Measurements from ENCODE around the gene FHOD3. TPM values are rescaled to one million over a fixed set of nuclear protein-coding genes. Genes with fewer than 3 reads are reported as not detected.

FHOD3 gene
- total RNA-seq, 4 donors from 2014 or later, result 15.6 to 25.9 (median 21.6) TPM

GRCh38 chr18:36295214-36295613, 2.3 kb upstream of the FHOD3 start:
- no peak overlapping the region for H3K27ac ChIP-seq
- no peaks in the 10 kb centered on the region for H3K9me3 ChIP-seq
- 71 to 80% methylated on average over 1 of the region's 1 CpG for WGBS, 2 donors
- TF ChIP-seq CTCF (IDR thresholded peaks at IDR 0.05) (no peak), POLR2A (IDR thresholded peaks at IDR 0.05) (no peak), EP300 (IDR thresholded peaks at IDR 0.05) (no peak)
- no peak overlapping the region for H3K4me3 ChIP-seq
- H3K36me3 ChIP-seq, result no peaks in the 10 kb centered on the region
- no peak for DNase-seq (ENCODE audit: low spot score in 2 of 2)
- H3K27me3 ChIP-seq, result peaks cover 0 to 13% of the 10 kb centered on the region in 2 donors
- H3K4me1 ChIP-seq, result peaks cover 0 to 24% (median 12%) of the 10 kb centered on the region in 4 donors

GRCh38 chr18:36295880-36296301, 1.6 kb upstream of the FHOD3 start:
- TF ChIP-seq CTCF (IDR thresholded peaks at IDR 0.05) (no peak), POLR2A (IDR thresholded peaks at IDR 0.05) (no peak), EP300 (IDR thresholded peaks at IDR 0.05) (no peak)
- 38 to 47% methylated on average over 21 of the region's 21 CpGs for WGBS, 2 donors
- H3K27ac ChIP-seq, result no peak overlapping the region
- H3K27me3 ChIP-seq, result peaks cover 0 to 13% of the 10 kb centered on the region in 2 donors
- H3K9me3 ChIP-seq, result no peaks in the 10 kb centered on the region
- H3K4me3 ChIP-seq, result peak overlapping the region in 1 of 4 donors; percentile 67
- no peak for DNase-seq (ENCODE audit: low spot score in 2 of 2)
- H3K4me1 ChIP-seq, result peaks cover 0 to 24% (median 12%) of the 10 kb centered on the region in 4 donors
- no peaks in the 10 kb centered on the region for H3K36me3 ChIP-seq

- H3K27ac ChIP-seq, result peak overlapping the region in 3 of 4 donors; percentile 14 to 73 (median 51)
- peaks cover 0 to 13% of the 10 kb centered on the region in 2 donors for H3K27me3 ChIP-seq
- peaks cover 0 to 24% (median 12%) of the 10 kb centered on the region in 4 donors for H3K4me1 ChIP-seq
- peak in 1 of 2 donors; percentile 47 for DNase-seq (ENCODE audit: low spot score in 2 of 2)
- TF ChIP-seq EP300 (IDR thresholded peaks at IDR 0.05) (no peak), CTCF (IDR thresholded peaks at IDR 0.05) (peak in 4 of 5 experiments; percentile 18 to 50 (median 41))
- no peaks in the 10 kb centered on the region for H3K36me3 ChIP-seq
- whole genome bisulfite sequencing, 2 donors, result 0 to 1% methylated on average over 27 to 47 of the region's 47 CpGs
- no peaks in the 10 kb centered on the region for H3K9me3 ChIP-seq
- H3K4me3 ChIP-seq, result peak overlapping the region; percentile 49 to 67 (median 58)
Observed at GRCh38 chr18:36296650-36297416, 680 bp upstream of the FHOD3 start.

- WGBS, 2 donors, result 3 to 10% methylated on average over 10 to 61 of the region's 67 CpGs
- peak overlapping the region in 3 of 4 donors; percentile 19 to 73 (median 67) for H3K27ac ChIP-seq
Observed at GRCh38 chr18:36298126-36298741, 721 bp downstream of the FHOD3 start.

More at GRCh38 chr18:36298126-36298741, 721 bp downstream of the FHOD3 start:
- no peaks in the 10 kb centered on the region for H3K36me3 ChIP-seq
- H3K9me3 ChIP-seq, result no peaks in the 10 kb centered on the region
- peaks cover 0 to 13% of the 10 kb centered on the region in 2 donors for H3K27me3 ChIP-seq
- no peak for DNase-seq (ENCODE audit: low spot score in 2 of 2)
- peaks cover 0 to 24% (median 12%) of the 10 kb centered on the region in 4 donors for H3K4me1 ChIP-seq
- TF ChIP-seq POLR2A (IDR thresholded peaks at IDR 0.05) (no peak), CTCF (IDR thresholded peaks at IDR 0.05) (no peak), EP300 (IDR thresholded peaks at IDR 0.05) (no peak)
- peak overlapping the region; percentile 54 to 67 (median 64) for H3K4me3 ChIP-seq
